HL-60 (cell line): Measurements from ENCODE around the gene RHCG.

Source experiments
- DNase-seq, 2 experiments: peaks; one replicate each; pipeline ENCODE4 v3.0.0-alpha.2; 2010 to 2020; ENCODE audit warnings: low read depth in 1 of 2, low spot score in 1 of 2
- H3K27ac ChIP-seq: fragments of 250-450 bp; sonication (Bioruptor Pico); replicated peaks from 2 replicates; pipeline ENCODE4 v1.5.1; 2020; ENCODE audit warnings: mild to moderate bottlenecking, moderate library complexity
- H3K27me3 ChIP-seq: fragments of 250-450 bp; sonication (Bioruptor Pico); 2 replicates; pipeline ENCODE4 v1.5.1; 2021; ENCODE audit warnings: mild to moderate bottlenecking, moderate library complexity; ENCODE audit not compliant: insufficient read depth, poor library complexity, severe bottlenecking
- H3K4me3 ChIP-seq: replicated peaks from 2 replicates; pipeline ENCODE4 v1.5.1; 2011; ENCODE audit warnings: mild to moderate bottlenecking, control low read depth, low read length; ENCODE audit not compliant: insufficient read depth
- CTCF ChIP-seq: IDR thresholded peaks from one replicate; pipeline ENCODE4 v1.5.1; 2011; ENCODE audit warnings: low read length, control low read depth, inconsistent platforms; ENCODE audit not compliant: insufficient read depth
- GABPA ChIP-seq: IDR thresholded peaks from 2 replicates; pipeline ENCODE4 v1.6.1; 2012; ENCODE audit warnings: low read depth
- POLR2AphosphoS5 ChIP-seq: IDR thresholded peaks from 2 replicates; pipeline ENCODE4 v1.6.1; 2012; ENCODE audit warnings: low read depth
- REST ChIP-seq: IDR thresholded peaks from 2 replicates; pipeline ENCODE4 v1.6.1; 2012; ENCODE audit warnings: low read depth; ENCODE audit not compliant: insufficient replicate concordance
- SPI1 ChIP-seq: IDR thresholded peaks from 2 replicates; pipeline ENCODE4 v1.6.1; 2012; ENCODE audit warnings: low read depth, mild to moderate bottlenecking, borderline replicate concordance

Gene RHCG

GRCh38 chr15:89442155-89442554, 54.2 kb downstream of the RHCG start:
- no peak for TF ChIP-seq GABPA
- no peak for TF ChIP-seq CTCF
- no peak for TF ChIP-seq SPI1
- no peak for TF ChIP-seq REST
- no peak for TF ChIP-seq POLR2AphosphoS5
- DNase-seq = no peak
- no peak overlapping the region for H3K27ac ChIP-seq
- no peak overlapping the region for H3K4me3 ChIP-seq
- peaks cover 2% of the 10 kb centered on the region for H3K27me3 ChIP-seq

DNA sequence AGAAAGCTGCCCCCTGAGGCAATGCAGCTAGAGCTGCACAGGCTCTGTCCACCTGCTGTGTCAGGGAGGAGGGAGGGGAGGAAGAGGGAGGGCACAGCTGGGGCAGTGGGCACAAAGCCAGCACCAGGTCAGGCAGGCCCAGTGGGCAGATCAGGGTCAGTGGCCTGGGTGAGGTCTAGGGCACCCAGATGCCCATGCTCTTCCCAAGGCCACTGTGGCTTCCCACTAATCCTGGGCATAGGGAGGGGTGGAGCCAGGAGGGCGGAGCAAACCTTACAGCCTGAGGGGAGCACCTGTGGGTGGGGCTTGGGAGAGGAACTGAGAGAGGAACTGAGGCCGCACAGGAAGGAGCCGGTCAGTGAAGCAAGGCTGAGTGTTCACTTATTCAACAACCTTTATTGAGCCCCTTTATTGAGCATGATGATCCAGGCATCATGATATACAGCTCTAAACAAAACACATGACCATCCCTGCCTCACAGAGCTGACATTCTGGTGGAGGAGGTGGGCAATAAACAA, 55.0 kb downstream of the RHCG start:
- TF ChIP-seq CTCF = no peak
- TF ChIP-seq REST = no peak
- TF ChIP-seq POLR2AphosphoS5 = no peak
- no peak for TF ChIP-seq GABPA
- peak; percentile 53 for TF ChIP-seq SPI1
- no peak overlapping the region for H3K27ac ChIP-seq
- no peak overlapping the region for H3K4me3 ChIP-seq
- peak; percentile 54 to 82 for DNase-seq
- H3K27me3 ChIP-seq = no peaks in the 10 kb centered on the region

DNA sequence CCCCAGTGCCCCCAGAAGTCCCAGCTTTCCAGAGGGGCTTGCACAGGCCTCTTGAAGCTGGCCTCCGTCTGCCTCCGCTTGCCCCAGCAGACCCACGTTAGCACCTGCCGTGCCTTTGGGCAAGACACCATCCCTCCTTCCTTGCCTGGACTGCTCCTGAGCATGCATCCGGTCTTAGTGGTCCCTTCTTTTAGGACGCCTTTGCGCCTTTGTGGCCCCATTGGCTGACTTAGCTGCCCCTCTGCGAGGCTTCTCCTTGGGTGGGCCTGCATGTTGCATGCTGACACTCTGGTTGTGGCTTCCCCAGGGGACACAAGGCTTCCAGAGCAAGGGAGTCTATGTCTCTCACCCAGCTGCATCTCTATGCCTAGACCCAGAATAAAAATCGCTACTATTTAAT, 56.6 kb downstream of the RHCG start:
- H3K4me3 ChIP-seq = no peak overlapping the region
- TF ChIP-seq POLR2AphosphoS5 (no peak), GABPA (no peak), REST (no peak), CTCF (no peak), SPI1 (no peak)
- no peak overlapping the region for H3K27ac ChIP-seq
- H3K27me3 ChIP-seq = no peaks in the 10 kb centered on the region
- DNase-seq = no peak
